Measurements from ENCODE around the gene PRDM1.
"Not testable (repeated sequence)": the region's sequence is repeated elsewhere in the genome, so short reads cannot be mapped to it uniquely, and the experiment has no call there.

Gene PRDM1

DNA sequence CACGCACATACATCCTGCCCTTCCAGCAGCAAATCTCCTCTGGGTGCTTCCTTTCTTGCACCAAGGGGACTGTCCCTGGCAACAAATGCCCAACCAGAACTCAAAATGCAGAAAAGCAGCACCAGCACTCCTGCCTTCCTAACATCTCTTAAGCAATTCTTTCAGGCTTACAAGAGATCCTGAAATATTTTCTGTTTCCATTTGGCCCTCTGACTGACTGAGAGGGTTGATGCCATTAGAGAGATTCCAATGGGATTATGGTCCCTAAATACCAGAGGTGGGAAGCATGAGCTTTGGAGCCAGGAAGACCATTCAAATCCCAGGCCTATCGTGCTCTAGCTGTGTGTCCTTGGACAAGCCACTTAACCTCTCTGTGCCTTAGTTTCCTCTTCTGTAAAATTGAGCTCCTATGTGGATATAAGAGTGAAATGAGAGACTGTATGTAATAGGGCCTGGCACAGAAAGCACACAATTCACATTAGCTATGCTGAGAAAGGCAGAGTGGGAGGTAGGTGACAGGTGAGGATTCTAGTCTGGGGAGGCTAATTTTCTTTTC is 56.8 kb downstream of the PRDM1 start:
- DNase-seq, result no peak

DNA sequence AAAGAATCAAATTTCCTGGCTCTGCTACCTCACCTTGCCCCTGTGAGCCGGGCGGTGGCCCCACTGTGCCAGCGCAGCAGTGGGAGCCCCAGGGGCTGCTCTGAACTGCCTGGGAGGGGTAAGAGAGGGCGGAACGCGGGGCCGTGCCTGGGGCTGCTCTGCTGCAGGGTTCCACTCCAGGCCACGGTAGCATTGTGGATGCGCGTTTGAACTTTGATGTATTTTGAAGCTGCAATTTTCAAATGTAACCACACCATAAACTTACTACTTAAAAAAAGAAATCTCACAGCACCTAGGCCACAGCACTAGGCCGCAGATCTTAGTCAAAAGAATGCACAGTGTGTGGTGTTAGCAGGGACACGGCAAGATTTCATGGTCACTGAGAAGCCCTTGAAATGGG is 57.5 kb downstream of the PRDM1 start:
- DNase-seq, result no peak

DNA sequence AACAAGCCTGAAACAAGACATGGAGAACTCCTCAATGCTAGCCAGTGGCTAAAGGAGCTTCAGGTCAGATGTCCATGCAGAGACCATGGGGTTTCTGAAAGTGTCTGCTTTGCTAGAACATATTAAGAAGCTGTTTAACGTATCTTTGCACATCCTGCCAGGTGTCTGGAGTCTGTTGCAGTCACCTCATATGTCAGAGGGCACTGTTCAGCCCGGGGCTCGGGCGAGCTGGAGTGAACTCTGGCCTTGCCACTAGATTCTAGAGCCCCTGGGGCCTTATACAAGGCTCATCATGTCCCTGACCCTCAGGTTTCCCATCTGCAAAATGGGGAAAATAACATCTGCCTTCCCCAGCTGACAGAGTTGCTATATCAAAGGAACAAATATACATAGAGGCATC is 59.0 kb downstream of the PRDM1 start:
- no peak for DNase-seq

DNA sequence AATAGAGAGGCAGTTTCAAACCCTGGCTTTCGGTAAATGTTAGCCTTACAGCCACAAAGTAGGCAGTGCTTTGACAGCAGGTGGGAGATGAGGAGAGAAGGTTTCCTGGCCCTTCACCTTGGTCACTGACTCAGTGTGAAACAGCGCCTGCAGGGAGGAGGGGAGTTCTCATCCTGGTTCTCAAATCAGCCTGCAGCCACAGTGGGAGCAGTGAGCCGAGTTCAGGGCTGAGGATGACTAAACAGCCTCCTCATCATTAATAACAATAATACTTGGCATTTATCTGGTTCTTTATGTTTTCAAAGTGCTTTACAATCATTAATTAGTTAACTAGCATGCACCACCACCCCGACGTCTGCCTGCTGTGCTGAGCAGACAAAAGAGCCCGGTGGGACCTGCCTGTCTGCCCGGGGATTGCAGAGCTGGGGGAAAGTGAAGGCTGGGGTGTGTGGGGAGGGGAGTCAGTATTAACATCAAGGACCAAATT is 59.6 kb downstream of the PRDM1 start:
- no peak for DNase-seq

DNA sequence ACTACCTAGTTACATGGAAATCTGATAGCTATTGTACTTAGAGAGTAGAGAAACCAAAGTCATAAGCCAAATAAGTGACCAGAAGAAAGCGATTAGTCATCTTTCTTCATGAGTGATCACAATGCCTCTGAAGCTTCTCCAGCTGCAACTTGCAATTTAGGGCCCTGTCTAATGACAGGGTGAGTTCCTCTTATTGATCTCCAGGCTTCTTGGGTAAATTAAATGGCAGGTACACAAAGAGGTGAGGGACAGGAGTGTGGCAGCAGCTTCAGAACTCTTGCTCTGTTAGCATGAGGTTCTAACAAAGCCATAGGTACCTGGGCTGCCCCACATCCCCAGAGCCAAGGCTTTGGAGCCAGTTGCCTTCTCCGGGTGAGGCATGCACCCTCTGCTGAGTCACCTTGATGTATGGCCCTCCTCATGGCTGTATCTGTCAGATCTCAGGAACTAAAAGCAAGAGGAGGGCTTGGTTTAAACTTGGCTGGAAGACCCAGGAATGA is 60.8 kb downstream of the PRDM1 start:
- no peak for DNase-seq

DNA sequence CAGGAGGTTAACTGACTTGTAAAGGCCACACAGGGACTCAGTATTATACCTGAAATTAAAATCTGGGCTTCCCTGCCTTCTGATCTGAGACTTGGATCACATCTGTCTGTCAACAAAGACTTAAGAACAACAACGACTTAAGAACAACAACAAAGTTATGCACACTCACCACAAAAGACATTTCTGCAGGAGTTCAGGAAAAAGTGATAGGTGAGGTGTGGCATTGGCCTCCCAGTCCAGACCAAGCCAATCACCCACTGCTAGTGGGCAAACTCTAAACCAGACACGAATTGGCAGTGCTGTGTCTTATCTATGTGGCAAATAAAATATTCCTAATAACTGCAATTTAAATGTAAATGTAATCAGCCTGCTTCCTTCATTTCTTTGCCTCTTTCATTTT is 61.3 kb downstream of the PRDM1 start:
- DNase-seq, result no peak

DNA sequence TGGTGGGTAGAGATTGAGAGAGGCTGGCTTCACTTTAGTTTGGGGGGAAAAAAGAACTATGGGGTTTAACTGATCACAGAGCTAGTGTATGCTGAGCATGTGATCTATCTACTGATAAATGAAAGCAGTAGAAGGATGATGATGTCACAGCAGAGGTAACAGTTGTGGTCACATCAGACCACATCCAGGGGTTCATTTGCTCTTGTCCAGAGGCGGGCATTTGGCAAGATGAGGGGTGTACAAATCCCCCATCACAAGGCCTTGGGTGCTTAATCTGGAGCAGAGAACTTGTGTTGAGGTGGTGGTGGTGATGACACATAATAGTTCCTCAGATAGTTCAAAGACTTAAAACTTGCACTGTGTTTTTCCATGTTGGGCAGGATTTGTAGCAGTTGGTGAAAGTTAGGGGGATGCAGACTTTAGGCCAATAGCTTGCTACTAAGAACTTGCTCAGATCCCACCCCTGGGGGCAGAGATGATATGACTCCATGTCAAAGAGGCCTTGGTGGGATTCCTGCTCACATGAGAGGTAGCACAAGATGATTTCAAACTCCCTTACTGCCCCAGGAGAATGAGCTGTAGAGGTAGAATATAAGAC is 63.4 kb downstream of the PRDM1 start:
- DNase-seq, result no peak

DNA sequence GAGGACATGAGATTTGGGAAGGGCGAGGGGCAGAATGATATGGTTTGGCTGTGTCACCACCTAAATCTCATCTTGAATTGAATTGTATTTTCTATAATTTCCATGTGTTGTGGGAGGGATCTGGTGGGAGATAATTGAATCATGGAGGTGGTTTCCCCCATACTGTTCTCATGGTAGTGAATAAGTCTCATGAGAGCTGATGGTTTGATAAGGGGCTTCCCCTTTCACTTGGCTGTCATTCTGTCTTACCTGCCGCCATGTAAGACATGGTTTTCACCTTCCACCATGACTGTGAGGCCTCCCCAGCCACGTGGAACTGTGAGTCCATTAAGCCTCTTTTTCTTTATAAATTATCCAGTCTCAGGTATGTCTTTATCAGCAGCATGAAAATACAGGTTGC is 66.3 kb downstream of the PRDM1 start:
- DNase-seq, result not testable (repeated sequence)

DNA sequence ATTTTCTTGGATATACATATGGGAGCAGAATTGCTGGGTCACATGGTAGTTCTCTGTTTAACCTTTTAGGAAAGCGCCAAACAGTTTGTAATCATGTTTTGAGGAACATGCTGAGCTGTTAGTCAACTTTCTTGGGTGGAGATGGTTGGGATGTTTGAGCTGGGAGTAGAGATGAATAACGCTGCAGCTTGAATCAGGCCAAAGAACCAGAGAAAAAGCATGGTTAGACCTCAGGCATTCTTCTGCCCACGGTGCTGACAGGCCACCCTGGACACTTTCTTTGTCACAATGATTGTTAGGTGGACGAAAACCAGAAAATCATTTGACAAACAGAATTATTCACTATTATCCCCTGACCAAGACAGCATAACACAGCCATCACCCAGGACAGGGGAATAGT is 66.8 kb downstream of the PRDM1 start:
- DNase-seq, result no peak

DNA sequence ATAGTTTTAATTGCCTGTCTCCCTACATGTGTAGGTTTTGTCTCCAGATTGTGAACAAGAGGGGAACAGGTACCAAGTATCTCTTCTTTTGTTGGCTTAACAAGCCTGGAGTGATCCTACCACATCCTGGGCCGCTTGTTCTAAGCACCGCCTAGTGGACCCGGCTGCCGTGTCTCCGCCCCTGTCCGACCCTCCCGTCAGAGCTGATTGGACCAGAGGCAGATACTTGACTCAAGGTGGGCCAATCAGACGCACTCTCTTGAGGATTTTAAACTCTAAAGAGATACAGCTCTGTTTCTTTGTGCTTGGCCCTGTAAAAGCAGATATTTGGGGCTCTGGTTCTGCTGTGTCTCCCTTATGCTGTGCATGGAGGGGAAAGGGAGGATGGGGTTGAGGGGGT is 68.2 kb downstream of the PRDM1 start:
- no peak for DNase-seq

DNA sequence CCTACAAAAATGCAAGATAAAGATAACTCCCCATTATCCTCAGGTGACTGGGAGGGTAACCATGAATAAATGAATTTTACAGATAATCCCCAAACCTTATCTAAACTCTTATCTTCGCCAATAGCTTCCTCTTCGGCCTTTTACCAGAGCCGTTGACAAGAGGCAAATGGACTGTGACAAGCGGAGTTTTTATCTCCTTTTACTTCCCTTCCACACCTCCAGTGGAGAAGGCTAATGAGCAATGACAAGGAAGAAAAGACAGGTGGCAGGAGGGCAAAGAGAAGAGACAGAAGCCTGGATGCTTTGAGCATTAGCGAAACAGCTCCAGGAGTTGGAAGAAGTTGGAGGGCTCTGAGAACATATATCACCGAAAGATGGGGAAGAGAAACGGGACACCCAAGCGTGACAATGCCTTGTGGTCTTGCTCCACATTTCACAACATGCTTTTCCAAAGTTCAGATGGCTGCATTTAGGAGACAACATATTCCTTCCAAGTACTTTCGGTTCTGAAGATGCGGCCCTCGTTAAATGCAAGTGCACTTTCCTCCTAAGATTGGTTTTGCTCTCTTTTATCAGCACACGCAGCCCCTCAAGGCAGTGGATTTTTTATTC is 69.2 kb downstream of the PRDM1 start:
- DNase-seq, result no peak

DNA sequence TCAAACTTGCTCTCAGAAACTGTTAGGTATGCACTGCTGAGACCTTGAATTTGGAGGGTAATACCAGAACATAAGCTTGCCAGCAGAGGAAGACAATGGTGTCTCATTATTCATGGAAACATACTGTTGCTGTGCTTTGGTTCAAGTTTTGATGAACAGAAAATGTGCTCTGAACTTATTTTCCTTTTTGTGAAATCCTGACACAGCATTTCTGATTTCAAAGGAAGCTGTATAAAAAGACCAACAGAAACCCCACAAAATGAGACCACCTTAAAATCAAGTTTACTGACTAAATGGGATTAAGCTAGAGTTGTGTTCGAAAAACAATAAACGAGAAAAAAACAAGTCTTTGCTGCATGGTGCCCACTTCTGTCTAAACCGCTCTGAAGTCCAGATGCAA is 70.3 kb downstream of the PRDM1 start:
- no peak for DNase-seq

DNA sequence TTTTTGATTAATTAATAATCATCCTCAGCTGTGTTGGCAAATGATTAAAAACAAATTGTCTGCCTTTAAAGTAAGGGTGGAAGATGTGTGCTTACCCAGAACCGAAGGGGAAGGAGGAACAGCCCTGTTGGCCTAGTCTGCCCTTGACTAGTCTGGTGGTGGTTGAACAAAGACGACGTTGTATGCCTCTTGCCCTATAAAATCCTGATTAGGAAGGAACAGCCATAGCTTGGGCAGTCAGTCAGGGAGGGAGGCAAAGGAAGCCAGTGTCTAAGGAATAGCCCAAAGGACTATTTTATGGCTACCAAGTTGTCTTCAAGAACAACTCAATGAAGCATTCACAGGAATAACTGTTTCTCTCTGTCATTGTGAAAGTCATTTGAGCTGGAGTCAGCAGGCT is 70.7 kb downstream of the PRDM1 start:
- no peak for DNase-seq

DNA sequence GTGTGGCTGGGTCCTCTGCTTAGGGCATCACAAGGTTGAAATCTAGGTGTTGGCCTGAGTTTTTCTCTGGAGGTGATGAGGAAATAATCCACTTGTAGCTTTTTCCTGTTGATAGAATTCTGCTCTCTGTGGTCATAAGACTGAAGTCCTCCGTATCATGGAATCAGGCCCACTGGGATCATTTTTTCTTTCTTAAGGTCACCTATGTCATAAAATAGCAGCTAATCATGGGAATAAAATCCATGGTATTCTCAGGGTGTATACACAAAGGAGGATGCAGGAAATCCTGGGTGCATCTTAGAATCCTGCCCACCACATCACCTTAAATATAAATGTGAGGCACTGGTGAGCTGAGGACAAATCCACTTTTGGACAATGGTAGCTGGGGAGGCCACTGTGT is 72.7 kb downstream of the PRDM1 start:
- no peak for DNase-seq

Data from activated CD8-positive, alpha-beta memory T cell treated with anti-CD3 and anti-CD28 coated beads, Interleukin-2, amount 50 U/mL, for 4 hours (primary cell).